HG02763 (cell line): ENCODE measurements around the gene RIN2.

Experiments used
- ATAC-seq: cut with Tn5 transposase; IDR thresholded peaks from one replicate; pipeline ENCODE4 v1.9.1; 2021; ENCODE audit warnings: mild to moderate bottlenecking, moderate library complexity; ENCODE audit not compliant: unreplicated experiment

The RIN2 gene

GRCh38 chr20:19764207-19764606 is 6.1 kb downstream of the RIN2 start:
- no peak for ATAC-seq

GRCh38 chr20:19765266-19765665 is 7.2 kb downstream of the RIN2 start:
- no peak for ATAC-seq

- ATAC-seq: no peak
These were observed 7.9 kb downstream of the RIN2 start for GRCh38 chr20:19765913-19766312.

GRCh38 chr20:19767070-19767469 is 9.0 kb downstream of the RIN2 start:
- ATAC-seq: no peak

- ATAC-seq: no peak
These were observed 10.3 kb downstream of the RIN2 start for GRCh38 chr20:19768325-19768842.

GRCh38 chr20:19769507-19769906 is 11.4 kb downstream of the RIN2 start:
- no peak for ATAC-seq

- ATAC-seq: no peak
These were observed 12.3 kb downstream of the RIN2 start for GRCh38 chr20:19770375-19770774.

GRCh38 chr20:19771031-19771430 is 13.0 kb downstream of the RIN2 start:
- no peak for ATAC-seq

GRCh38 chr20:19773471-19773870 is 15.4 kb downstream of the RIN2 start:
- ATAC-seq: no peak

GRCh38 chr20:19774135-19774933 is 16.3 kb downstream of the RIN2 start:
- ATAC-seq: no peak

- ATAC-seq: no peak
These were observed 17.5 kb downstream of the RIN2 start for GRCh38 chr20:19775353-19776253.

- no peak for ATAC-seq
These were observed 19.3 kb downstream of the RIN2 start for GRCh38 chr20:19777315-19777714.

GRCh38 chr20:19777981-19778380 is 19.9 kb downstream of the RIN2 start:
- ATAC-seq: no peak

GRCh38 chr20:19778404-19778803 is 20.3 kb downstream of the RIN2 start:
- ATAC-seq: no peak

- no peak for ATAC-seq
These were observed 21.6 kb downstream of the RIN2 start for GRCh38 chr20:19779634-19780033.

- no peak for ATAC-seq
These were observed 22.2 kb downstream of the RIN2 start for GRCh38 chr20:19780261-19780660.

- no peak for ATAC-seq
These were observed 23.2 kb downstream of the RIN2 start for GRCh38 chr20:19781235-19781634.

GRCh38 chr20:19782669-19783068 is 24.6 kb downstream of the RIN2 start:
- no peak for ATAC-seq

- no peak for ATAC-seq
These were observed 25.9 kb downstream of the RIN2 start for GRCh38 chr20:19783966-19784401.

- ATAC-seq: no peak
These were observed 26.6 kb downstream of the RIN2 start for GRCh38 chr20:19784511-19785172.
